ENCODE measurements around the gene GPHN.
"Not testable (repeated sequence)": the region's sequence is repeated elsewhere in the genome, so short reads cannot be mapped to it uniquely, and the experiment has no call there.

The GPHN gene

DNA sequence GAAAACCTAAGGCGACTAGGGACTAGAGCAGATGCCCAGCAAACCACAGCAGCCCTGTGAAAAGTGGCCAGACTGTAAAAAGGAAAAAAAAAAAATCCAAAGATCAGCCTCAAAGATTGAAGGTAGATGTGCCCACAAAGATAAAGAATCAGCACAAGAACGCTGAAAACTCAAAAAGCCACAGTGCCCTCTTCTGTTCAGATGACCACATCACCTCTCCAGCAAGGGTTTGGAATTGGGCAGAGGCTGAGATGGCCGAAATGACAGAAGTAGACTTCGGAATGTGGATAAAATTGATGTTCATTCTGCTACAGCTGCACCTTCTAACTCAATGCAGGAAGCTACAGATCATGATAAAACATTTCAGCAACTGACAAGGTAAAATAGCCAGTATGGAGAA lies 154.4 kb downstream of the GPHN start:
- DNase-seq (ENCODE audit: low spot score) = no peak

DNA sequence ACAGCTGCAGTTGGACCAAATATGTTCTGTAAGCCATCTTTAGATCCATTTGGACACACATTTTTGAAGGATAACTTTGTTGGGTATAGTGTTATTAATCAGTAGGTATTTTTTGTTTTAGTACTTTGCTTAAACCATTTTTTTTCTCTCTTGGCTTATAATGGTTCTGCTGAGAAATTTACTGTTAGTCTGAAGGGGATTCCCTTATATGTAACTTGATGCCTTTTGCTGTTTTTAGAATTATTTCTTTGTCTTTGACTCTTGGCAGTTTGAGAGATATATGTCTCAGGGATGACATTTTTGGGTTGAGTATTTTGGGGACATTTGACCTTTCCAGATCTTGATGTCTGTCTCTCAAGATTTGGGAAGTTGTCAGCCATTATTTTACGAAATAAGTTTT lies 169.8 kb downstream of the GPHN start:
- no peak for DNase-seq (ENCODE audit: low spot score)

DNA sequence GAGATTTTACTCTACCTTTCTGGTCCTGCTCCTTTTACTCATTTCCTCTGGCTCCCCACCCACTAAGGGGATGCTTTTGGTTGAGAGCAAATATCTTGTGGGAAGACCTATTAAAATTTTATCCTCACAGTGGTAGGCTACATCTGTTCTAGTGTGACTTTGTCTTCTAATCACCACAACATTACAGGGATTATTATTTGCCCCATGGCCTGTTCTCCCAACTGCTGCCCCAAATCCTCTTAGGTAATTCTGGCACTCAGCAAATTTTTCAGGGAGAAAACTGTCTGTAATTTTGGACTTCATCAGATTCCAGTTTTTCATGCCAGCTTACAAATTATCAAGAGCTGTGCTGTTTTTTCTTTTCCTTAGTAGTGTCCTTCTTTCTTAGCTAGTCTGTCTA lies 172.3 kb downstream of the GPHN start:
- DNase-seq (ENCODE audit: low spot score) = no peak

DNA sequence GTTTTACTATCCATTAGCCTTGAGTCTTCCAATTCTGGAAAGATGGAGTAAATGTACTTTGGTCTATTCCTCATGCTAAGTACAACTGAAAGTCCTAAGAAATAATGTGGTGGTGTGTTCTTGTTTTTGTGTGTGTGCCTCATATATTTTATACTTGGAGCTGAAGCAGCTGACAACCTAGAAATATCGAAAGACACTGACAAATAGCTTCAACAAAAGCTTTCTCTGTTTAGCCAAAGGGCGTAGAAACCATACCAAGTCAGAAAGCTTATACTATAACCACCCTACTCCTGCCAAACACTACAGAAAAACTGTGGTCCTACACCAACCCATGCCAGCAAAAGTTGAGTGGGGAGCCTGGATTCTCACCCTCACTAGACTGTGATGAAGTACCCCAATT lies 188.4 kb downstream of the GPHN start:
- DNase-seq (ENCODE audit: low spot score) = no peak

DNA sequence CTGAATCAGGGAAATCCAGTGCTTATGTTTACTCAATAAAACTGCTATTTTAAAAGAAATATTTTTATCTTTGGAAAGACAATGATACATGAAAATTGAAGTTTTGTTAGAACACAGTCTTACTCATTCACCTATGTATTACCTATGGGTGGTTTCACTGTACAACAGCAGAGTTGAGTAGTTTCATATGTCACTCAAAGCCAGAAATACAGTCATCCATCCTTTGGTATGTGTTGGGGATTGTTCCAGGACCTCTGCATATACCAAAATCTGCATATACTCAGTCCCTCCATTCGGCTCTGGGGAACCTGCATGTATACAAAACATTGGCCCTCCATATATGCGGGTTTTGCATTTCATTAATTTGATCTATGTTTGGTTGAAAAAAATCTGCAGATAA lies 190.6 kb downstream of the GPHN start:
- no peak for DNase-seq (ENCODE audit: low spot score)

DNA sequence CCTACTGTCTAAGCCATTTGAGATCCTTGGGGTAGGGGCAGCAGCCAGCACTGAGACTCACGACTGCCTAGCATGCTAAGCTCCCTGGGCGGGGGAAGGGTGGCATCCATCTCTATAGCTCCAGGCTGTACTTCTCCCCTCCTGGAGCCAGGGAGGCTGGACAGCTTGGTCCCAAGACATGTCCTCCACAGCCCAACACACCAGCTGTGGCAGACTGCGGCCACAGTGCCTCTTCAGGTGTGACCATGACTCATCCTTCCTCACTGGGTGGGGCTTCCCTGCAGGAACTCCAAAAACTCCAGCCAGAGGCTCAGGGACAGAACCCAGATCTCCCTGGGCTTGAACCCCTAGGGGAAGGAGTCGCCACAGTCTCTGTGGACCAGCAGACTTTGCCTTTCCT lies 193.9 kb downstream of the GPHN start:
- DNase-seq (ENCODE audit: low spot score) = no peak

DNA sequence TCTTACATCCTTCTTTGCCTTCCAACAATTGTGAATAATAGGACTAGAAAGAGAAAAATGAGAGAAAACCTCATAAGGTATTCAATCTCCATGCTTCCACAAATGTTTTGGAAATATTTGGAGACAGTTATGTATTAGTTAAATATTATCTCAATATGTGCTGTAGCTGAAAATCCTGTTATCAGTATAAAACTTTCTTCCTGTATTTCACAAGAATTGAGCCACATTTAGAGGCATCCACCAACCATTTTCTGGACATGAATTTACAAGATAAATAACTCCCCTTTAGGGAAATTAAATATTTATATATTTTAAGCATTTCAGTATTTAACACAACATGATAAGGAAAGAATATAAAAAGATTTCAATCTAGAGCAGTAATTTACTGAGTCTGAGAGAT lies 200.3 kb downstream of the GPHN start:
- no peak for DNase-seq (ENCODE audit: low spot score)

DNA sequence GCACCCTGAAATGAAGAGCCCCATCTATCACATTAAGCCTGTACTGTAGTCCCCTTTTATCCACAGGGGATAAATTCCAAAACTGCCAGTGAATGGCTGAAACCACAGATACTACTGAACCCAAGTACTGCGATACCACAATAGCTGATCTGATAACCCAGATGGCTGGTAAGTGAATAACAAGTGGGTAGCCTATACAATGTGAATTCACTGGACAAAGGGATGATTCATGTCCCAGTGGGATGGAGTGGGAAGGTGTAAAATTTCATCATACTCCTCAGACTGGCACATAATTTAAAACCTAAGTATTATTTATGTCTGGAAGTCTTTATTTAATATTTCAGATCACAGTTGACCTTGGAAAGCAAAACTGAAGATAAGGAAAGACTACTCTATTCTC lies 201.3 kb downstream of the GPHN start:
- DNase-seq (ENCODE audit: low spot score) = no peak

DNA sequence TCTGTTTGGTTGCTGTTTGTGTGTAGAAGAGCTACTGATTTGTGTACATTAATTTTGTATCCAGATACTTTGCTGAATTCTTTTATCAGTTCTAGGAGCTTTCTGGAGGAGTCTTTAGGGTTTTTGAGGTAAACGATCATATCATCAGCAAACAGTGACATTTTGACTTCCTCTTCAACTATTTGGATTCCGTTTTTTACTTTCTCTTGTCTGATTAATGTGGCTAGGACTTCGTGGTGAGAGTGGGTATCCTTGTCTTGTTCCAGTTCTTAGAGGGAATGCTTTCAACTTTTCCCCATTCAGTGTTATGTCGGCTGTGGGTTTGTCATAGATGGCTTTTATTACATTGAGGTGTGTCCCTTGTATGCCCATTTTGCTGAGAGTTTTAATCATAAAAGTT lies 206.3 kb downstream of the GPHN start:
- DNase-seq (ENCODE audit: low spot score) = not testable (repeated sequence)

DNA sequence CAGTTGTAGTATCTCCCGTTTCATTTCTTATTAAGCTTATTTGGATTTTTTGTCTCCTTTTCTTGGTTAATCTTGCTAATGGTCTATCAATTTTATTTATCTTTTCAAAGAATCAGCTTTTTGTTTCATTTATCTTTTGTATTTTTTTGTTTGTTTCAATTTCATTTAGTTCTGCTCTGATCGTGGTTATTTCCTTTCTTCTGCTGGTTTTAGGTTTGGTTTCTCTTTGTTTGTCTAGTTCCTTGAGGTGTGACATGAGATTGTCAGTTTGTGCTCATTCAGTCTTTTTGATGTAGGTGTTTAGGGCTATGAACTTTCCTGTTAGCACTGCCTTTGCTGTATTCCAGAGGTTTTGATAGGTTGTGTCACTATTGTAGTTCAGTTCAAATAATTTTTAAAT lies 207.4 kb downstream of the GPHN start:
- DNase-seq (ENCODE audit: low spot score) = not testable (repeated sequence)

DNA sequence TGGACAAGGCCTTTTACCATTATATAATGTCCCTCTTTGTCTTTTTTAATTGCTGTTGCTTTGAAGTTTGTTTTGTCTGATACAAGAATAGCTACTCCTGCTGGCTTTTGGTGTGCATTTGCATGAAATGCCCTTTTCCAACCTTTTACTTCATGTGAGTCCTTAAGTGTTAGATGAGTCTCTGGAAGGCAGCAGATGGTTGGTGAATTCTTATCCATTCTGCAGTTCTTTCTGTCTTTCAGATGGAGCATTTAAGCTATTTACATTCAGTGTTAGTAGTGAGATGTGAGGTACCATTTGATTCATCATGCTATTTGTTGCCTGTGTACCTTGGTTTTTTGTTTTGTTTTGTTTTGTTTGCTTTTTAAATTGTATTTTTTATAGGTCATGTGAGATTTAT lies 208.3 kb downstream of the GPHN start:
- no peak for DNase-seq (ENCODE audit: low spot score)

DNA sequence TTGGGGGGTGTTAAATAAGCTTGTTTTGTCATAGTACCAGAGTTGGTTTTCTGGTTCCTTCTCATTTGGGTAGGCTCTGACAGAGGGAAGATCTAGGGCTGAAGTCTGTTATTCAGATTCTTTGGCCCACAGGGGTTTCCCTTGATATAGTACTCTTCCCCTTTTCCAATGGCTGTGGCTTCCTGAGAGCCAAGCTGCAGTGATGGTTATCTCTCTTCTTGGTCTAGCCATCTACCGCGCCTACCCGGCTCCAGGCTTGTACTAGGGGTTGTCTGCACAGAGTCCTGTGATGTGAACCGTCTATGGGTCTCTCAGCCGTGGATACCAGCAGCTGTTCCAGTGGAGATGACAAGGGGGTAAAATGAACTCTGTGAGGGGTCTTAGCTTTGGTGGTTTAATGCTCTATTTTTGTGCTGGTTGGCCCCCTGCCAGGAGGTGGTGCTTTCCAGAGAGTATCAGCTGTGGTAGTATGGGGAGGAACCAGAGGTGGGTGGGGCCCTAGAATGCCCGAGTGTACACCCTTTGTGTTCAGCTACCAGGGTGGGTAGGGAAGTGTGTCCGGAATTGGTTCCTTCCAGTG lies 209.7 kb downstream of the GPHN start:
- no peak for DNase-seq (ENCODE audit: low spot score)

DNA sequence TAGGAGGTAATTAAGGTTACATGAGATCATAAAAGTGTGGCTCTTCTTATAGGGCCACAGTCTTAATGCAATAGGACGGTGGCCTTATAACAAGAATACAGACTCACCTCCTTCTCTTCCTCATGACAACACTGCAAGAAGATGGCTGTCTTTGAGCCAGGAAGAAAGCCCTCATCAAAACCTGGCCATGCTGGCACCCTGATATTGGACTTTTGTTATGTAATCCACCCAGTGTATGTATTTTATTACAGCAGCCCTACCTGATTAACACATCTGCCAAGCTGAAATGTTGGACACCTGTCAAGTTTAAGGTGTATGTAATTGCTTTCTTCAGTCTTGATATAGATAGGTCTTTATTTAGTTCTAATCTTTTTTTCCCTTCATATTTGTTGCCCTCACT lies 217.0 kb downstream of the GPHN start:
- DNase-seq (ENCODE audit: low spot score) = no peak

DNA sequence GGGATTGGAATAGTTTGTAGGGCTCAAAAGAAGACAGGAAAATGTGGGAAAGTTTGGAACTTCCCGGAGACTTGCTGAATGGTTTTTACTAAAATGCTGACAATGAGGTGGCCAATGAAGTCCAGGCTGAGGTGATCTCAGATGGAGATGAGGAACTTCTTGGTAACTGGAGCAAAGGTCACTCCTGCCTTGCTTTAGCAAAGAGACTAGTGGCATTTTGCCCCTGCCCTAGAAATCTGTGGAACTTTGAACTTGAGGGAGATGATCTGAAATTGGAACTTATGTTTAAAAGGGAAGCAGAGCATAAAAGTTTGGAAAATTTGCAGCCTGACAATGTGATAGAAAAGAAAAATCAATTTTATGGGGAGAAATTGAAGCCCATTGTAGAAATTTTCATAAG lies 223.4 kb downstream of the GPHN start:
- not testable (repeated sequence) for DNase-seq (ENCODE audit: low spot score)

DNA sequence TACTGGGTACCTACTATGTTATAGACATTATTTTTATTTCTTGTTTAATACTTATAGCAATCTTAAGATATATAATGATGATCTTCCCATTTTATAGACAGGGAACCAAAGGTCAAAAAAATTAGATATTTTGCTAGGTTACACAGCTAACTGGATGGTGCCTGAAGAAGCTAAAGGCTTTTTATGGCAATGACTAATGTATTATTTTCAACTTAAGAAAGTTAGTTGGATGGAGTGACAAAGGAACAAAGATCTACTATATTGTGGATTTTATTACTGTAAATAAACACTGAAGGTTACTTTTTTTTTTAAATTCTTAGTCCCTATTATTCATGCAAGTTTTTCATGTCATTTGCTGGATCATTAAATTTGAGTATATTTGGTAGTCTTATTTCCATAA lies 227.9 kb downstream of the GPHN start:
- no peak for DNase-seq (ENCODE audit: low spot score)

DNA sequence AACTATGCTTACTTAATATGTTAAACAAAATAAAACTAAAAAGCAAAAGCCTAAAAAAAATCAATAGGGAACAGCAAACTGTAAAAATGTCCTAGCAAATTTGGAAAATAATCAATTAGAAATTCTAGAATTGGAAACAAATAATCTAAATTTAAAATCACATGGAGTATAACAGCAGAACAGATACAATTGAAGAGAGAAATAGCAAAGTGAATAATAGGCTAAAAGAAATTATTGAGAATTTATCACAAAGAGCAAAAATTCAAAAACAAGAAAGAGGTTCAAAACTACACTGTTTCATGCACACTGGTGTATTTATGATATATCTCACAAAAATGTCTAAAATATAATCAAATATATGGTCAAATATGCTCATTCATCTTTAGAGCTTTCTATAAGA lies 231.9 kb downstream of the GPHN start:
- DNase-seq (ENCODE audit: low spot score) = no peak

DNA sequence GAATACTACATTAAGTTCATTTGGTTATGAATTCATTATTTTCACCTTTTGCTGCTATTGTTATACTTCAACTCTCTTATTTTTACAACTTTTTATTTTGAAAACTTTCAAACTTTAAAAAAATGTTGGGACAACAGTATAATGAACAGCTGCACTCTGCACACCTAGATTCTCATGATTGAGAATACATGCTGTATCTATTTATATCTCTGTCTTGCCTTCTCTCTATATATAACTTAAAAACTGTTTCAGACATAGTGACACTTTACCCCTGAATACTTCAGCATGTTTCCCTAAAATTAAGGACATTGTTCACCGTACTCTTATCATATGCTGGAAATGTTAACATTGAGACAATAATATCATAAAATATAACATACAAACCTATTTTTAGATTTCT lies 237.1 kb downstream of the GPHN start:
- no peak for DNase-seq (ENCODE audit: low spot score)

DNA sequence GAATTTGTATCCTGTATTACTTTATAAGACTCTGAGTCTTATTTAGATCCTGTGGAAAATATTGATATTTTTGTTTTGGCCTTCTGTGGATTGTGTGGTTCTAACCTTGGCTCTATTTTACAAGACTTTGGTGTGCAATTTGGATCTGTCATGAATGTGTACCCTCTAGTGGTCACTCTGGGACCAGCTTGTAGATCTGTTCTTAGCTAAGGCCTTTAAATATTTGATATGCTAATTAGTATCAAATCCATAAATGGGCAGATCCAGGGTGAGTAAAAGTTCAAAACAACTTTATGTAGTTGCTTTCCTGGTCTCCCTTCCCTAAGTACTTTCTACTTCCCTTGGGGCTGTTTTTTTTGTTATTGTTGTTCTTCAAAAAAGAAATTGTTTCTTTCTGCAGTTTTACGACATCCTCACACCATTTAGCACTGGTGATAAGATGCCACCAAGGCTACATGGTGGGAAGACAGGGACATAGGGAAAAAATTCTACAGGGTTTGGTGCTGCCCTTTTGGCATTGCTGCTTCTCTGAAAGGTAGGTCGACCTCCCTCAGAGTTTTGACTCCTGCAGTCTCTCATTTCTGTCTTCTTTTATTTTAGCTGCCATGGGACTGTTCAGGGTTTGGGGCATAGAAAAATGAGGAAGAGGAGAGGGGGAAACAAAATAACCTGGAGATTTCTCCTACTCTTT lies 238.5 kb downstream of the GPHN start:
- no peak for DNase-seq (ENCODE audit: low spot score)

DNA sequence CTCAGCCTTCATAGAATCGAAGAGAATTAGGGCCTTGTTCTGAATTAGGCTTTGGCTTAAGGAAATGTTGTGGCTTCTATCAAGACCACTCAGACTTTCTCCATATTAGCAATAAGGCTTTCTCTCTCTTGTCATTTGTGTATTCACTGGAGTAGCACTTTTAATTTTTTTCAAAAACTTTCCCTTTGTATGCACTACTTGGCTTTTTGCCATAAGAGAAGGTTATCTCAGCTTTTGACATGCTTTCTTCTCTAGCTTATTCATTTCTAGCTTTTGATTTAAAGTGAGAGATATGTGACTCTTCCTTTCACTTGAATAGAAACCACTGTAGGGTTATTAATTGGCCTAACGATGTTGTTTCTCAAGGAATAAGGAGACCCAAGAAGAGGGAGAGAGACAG lies 244.2 kb downstream of the GPHN start:
- no peak for DNase-seq (ENCODE audit: low spot score)

DNA sequence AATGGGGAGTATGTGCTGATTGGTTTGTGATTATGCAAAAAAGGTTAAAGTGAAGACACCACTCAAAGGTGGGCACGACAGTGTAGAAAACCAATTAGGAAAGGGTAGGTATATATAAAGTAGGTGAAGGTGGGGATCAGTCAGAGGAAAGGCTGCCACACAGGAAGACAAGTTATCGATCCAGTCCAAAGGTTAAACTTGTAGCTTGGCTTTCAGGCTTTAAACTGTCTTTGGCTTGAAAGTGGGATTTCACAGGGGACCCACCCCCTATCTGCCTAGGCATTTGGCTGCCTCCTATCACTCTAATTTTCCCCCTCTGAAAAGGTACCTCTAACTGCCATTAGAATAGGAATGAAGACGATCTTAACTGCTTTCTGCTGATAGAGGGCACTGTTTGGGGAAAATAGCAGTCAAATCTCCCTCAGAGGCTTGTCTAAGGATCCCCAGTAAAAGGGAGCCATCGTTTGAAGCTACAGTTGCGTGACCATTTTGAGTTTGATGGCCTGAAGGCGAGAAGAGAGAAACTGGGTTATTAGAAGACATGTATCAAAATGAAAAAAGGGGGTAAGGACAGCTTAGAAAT lies 250.2 kb downstream of the GPHN start:
- no peak for DNase-seq (ENCODE audit: low spot score)

DNA sequence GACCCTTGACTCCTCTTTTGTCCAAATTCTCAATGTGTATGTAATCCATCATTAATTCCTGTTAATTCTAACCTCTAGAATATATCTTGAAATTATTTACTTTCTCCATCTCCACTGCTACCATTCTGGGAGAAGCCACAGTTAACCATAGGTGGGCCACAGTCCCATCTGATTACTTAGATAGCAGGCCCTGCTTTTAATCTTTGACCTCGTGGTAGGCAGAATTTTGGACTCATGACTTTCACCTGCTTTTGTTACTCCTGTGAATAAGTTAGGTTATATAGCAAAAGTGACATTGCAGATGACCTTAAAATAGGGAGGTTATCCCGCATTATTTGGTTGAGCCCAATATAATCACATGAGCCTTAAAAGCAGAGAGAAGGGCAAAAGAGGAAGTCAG lies 264.2 kb downstream of the GPHN start:
- DNase-seq (ENCODE audit: low spot score) = no peak

DNA sequence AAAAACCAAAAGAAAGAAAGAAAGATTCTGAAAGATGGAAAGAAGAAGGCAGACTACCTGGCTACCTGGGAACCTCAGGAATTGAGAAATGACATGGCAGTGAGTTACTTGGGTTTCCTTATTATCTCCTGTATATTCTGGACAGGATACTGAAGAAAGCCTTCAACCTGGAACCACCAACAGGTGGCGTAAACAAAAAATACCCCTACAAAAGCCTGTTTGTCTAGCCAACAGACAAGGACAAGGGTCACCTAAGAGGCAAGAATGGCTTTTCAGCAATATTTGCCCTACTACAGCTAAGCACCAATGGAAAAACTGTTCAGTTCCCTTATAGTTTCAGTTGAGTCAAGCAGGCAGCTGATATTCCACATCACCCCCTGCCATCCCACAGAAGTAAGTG lies 274.9 kb downstream of the GPHN start:
- DNase-seq (ENCODE audit: low spot score) = no peak

DNA sequence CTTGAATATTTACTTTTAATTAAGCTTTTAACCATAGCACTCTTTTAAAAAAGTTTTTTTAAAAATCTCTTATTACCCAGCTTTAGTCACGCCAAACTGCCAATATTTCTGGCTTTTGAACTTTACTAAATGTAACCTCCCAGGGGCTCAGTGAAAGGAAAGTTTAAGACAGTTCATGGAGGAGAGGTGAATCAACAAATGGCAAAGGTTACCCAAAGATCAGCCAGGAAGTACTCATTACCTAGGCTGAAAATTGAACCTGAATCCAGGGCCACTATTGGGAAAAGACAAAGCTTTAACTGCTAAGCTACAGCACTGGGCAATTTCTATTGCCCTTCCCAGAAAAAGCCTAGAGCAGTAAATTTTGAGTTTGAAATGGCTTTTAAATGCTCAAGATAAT lies 282.2 kb downstream of the GPHN start:
- no peak for DNase-seq (ENCODE audit: low spot score)

DNA sequence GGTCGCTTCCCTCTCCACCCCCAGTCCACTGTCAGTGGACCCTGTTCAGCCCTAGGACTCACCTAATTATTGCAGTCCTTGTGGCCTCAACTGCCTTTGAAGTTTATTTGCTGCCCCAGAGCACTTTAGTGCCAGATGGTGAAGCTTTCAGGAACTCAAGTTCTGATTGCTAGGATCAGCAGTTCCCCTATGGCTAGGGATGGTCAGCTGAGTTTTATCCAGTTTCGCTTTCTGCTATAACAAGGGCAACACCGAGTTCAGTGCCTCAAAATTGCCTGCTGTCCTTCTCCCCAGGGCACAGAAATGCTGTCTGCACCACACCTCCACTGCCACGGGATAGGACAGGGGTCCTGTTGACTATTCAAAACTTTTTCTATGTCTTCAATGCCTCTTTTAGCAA lies 295.0 kb downstream of the GPHN start:
- DNase-seq (ENCODE audit: low spot score) = no peak

Data from hematopoietic multipotent progenitor cell treated with erythropoietin and hydrocortisone succinate and interleukin-3 and kit ligand, for 15 days (in vitro differentiated cells).